NCI-H82 (cell line): ENCODE results near the gene WNK1.
"Not testable (repeated sequence)": the region's sequence is repeated elsewhere in the genome, so short reads cannot be mapped to it uniquely, and the experiment has no call there.

Source experiments
- DNase-seq: peaks from one replicate; lab custom pipeline; 2025; lab: John Stamatoyannopoulos, UW

Gene WNK1

DNA sequence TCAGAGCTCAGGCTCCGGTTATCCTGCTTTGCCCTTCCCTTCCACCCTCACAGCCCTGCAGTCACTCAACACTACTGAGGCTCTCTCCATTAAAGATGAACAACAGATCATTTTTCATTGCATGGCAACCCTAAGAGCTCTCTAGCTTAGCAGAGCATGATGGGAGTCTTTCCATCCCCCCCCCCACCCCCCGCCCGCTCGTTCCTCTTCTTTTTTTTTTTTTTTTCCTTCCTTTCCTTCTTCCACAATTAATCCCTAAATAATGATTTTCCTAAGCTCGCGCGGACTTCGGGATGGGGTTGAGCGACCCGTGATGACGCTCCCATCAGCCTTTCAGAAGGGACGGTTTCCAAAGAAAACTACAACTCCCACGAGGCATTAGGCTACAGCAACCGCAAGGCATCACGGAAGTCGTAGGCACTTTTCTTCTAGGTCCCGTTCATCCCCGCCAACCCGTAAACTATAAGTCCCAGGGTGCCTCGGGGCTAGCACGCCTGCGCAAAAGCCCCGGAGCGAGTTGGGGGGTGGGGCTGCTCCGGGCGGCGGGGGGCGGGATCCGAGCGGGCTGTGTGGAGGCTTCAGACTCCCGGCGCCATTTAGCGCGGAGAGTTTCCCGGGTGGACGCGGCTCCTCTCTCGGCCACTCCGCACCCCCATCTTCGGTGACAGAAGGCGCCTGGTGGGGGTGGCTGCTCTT lies at the start of gene WNK1:
Gene WNK1, plus strand, starts transcription at position 581 of the 696 bp plus-strand sequence. CDS start 987 bp downstream, outside the sequence.
- DNase-seq = peak; percentile 100

- DNase-seq = no peak
Observed at GRCh38 chr12:704516-705242, 47.7 kb upstream of the WNK1 start.

DNA sequence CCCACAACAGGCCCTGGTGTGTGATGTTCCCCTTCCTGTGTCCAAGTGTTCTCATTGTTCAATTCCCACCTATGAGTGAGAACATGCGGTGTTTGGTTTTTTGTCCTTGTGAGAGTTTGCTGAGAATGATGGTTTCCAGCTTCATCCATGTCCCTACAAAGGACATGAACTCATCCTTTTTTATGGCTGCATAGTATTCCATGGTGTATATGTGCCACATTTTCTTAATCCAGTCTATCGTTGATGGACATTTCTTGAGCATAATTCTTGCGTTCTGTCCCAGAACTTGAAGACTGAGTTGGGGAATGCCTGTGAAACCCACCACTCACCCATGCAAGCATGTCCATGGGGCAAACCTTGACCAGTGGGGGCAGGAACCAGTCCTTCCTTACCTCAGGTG lies 44.3 kb upstream of the WNK1 start:
- DNase-seq = not testable (repeated sequence)

- DNase-seq = no peak
Observed at GRCh38 chr12:709455-710020, 42.8 kb upstream of the WNK1 start.

DNA sequence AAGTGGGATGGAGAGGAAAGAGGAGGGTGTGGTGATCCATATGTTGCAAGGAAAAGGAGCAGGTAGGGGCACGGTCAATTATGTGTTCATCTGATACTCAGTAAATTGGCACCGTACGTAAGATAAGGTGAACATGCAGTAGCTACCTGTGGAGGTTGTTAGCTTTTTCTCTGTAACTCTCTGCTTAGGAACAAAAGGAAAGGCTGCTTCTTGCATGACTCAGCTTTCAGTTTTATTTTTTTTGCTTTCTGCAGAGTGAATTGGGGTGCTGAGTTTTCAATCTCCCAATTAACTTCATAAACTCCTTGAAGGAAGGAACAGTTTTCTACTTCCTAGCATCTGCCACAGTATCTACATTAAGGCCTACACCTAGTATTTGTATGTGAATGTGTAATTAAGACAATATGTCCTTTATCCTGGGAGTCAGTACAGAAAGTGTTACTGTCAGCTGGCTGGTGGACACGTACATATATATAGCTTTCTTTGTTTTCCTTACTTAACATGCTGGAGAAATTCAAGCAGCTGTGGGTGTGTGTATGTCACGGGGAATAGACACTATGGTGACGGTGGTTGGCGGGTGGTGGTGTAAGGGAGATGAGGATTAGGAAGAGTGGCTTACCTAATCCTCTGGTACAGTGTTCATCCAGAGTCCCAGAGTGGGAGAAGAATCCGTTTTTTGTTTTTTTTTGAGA lies 40.1 kb upstream of the WNK1 start:
- DNase-seq = peak; percentile 57

GRCh38 chr12:713281-713875 lies 39.0 kb upstream of the WNK1 start:
- DNase-seq = no peak

DNA sequence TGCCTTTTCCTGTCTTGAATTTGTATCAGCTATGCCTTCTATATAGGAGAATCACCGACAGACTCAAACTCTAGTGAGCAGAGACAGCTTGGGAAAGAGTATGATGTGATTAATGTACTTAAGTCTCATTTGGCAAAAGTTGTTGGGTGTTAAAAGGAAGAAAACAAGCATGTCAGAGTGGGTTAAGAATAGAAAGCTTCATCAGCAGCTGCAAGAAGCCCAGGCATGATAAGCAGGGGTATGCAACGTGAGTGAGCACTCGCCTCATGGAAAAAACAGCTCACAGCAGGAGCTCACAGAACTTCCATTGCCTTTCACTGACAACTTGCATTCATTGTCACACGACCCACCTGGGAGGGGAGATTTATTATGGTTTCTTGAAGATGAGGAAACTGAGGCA lies 35.9 kb upstream of the WNK1 start:
- no peak for DNase-seq

GRCh38 chr12:718756-719102 lies 33.6 kb upstream of the WNK1 start:
- no peak for DNase-seq

DNA sequence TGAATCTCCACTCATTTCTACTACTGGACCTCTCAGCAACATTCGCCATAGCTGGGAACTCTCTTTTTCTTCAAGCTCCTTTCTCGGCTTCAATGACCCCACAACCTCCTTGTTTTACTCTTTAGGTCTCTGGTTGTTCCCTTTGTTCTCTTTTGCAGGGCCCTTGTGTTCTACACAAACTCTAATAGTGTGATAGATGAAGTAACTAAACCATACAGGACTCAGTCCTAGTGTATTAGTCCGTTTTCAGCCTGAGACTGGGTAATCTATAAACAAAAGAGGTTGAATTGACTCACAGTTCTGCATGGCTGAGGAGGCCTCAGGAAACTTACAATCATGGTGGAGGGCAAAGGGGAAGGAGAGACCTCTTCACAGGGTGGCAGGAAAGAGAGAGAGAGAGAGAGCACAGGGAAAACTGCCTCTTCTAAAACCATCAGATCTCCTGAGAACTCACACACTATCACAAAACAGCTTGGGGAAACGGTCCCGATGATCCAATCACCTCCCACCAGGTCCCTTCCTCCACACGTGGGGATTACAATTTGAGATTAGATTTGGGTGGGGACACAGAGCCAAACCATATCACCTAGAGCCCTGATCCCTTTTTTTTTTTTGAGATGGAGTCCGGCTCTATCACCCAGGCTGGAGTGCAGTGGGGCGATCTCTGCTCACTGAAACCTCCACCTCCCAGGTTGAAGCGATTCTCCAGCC lies 32.0 kb upstream of the WNK1 start:
- DNase-seq = no peak

DNA sequence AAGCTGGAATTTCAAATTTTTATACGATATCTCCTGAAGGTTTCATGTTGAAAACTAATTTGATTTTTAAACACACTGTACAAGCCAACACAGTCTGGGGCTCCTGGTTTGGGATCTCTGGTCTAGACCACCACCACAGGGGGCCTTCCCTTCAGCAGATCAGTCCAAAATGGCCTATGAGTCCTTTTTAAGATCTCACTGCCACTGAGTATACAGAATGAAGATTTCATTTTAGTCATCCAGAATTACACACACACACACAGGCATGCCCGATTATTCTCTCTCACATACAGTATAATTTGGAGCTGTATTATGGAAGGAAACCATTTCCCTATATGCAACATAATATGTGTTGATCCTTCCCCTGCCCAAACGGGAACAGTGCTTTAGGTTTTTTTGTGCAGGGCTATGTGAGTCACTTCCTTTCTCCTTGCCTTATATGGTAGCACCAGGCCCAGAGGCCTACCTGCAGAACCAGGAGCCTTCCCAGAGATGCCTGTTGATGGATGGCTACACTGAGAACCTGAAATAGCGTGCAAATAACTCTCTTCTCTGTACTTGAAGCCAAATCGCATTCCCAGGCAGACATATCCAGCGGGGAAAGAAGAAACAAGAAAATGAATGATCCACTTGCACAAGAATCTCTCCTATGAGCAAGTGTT lies 28.1 kb upstream of the WNK1 start:
- no peak for DNase-seq

DNA sequence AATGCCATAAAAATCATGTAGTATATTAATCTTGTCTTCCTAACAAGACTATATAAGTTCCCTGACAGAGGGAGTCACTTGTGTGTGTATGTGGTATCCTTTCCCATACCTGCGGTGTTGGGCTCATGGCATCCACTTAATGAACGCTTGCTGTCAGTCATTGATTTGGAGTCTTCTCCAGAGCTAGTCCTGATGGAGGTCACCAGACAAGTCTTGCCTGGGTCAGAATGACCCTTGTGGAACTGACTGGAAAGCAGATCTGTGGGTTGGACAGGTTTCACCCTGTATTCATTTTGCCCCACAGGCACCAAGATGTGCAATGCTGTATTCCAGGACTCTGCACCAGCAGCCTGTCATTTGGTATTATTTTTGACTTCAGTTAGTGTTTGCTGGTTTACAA lies 27.3 kb upstream of the WNK1 start:
- DNase-seq = no peak

GRCh38 chr12:726281-727140 lies 25.9 kb upstream of the WNK1 start:
- DNase-seq = peak; percentile 21

DNA sequence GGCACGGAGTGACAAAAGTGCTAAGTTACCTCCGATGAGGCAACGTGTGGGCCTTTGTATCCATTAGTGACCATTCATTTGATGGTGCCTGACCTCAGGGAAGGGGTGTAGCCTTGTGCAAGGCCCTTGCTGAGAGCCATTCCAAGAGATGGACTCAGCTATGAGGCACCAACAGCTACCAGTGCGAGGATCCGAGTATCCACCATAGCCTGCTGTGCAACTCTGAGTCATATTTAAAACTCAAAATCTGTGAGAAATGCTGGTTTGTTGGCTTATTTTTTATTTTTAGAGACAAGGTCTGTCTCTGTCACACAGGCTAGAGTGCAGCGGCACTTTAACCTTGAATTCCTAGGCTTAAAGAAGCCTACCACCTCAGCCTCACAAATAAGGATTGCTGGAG lies 25.1 kb upstream of the WNK1 start:
- no peak for DNase-seq

GRCh38 chr12:728781-729180 lies 23.6 kb upstream of the WNK1 start:
- no peak for DNase-seq

DNA sequence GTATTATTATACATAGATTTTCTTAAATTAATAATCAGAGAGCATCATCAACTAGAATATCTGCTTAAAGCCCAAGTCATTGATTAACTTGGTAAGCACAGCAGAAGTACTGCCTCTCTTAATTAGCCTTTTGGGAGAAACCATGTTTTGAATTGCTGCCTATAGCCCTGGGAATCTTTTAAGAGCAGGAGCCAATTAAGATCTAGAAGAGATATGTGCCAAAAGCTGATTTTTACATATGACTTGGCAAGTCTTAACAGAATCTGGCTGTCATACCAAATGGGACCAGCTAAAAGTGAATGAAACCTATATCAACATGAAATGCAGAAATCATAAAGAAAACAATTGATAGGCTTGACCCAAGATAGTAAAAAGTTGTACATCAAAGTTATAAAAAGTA lies 23.2 kb upstream of the WNK1 start:
- no peak for DNase-seq

GRCh38 chr12:730550-730949 lies 21.8 kb upstream of the WNK1 start:
- no peak for DNase-seq

- DNase-seq = peak; percentile 18
Observed at GRCh38 chr12:737122-737739, 15.1 kb upstream of the WNK1 start.

GRCh38 chr12:738712-739111 lies 13.7 kb upstream of the WNK1 start:
- DNase-seq = no peak

DNA sequence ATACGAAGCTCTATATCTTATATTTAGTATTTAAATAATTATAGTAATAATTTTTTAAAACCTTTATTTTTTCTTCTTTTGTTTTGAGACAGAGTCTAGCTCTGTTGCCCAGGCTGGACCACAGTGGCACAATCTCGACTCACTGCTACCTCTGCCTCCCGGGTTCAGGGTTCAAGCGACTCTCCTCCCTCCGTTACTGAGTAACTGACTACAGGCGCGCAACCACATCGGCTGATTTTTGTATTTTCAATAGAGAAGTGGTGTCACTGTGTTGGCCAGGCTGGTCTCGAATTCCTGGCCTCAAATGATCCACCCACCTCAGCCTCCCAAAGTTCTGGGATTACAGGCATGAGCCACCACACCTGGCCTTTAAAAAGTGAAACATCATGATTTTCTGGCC lies 13.0 kb upstream of the WNK1 start:
- no peak for DNase-seq

DNA sequence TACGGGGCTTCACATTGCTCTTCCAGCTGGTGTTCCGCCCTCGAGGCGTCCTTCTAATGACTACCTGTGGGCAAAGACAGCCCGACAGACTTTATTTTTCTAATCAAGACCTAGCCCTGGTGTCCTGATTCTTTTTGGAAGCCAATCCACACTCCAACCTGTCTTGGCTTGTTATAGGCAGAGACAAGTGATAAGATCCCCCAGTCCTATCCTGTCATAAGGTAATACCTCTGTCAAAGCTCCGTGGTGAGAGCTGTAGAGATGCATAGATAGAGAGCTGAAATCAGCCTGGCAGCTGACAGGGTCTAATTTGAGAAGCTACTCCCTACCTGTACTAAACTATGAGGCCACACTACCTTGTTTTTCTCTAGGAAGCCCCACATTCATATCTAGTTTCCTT lies 11.5 kb upstream of the WNK1 start:
- DNase-seq = no peak
